GM18873 (cell line): ENCODE data around the gene CST3.
"Not testable (repeated sequence)": the region's sequence is repeated elsewhere in the genome, so short reads cannot be mapped to it uniquely, and the experiment has no call there.

ENCODE experiments used
- ATAC-seq: cut with Tn5 transposase; IDR thresholded peaks from one replicate; pipeline ENCODE4 v1.9.1; 2021; ENCODE audit warnings: mild to moderate bottlenecking, moderate library complexity, moderate number of reproducible peaks; ENCODE audit not compliant: unreplicated experiment, low FRiP score

Gene CST3

GRCh38 chr20:23645575-23645974 lies 7.8 kb upstream of the CST3 start:
- ATAC-seq: no peak

- ATAC-seq: no peak
These were observed 6.4 kb upstream of the CST3 start for GRCh38 chr20:23644164-23644563.

- ATAC-seq: no peak
These were observed 5.9 kb upstream of the CST3 start for GRCh38 chr20:23643659-23644058.

- ATAC-seq: no peak
These were observed 4.4 kb upstream of the CST3 start for GRCh38 chr20:23641936-23642751.

GRCh38 chr20:23640671-23641667 lies 3.2 kb upstream of the CST3 start:
- no peak for ATAC-seq

GRCh38 chr20:23640018-23640601 lies 2.4 kb upstream of the CST3 start:
- no peak for ATAC-seq

- no peak for ATAC-seq
These were observed 1.8 kb upstream of the CST3 start for GRCh38 chr20:23639490-23639958.

GRCh38 chr20:23638309-23638708 lies 554 bp upstream of the CST3 start:
- no peak for ATAC-seq

- no peak for ATAC-seq
These were observed 860 bp downstream of the CST3 start for GRCh38 chr20:23636908-23637281.

GRCh38 chr20:23636182-23636907 lies 1.4 kb downstream of the CST3 start:
- no peak for ATAC-seq

GRCh38 chr20:23635768-23636090 lies 2.0 kb downstream of the CST3 start:
- not testable (repeated sequence) for ATAC-seq

- ATAC-seq: no peak
These were observed 2.6 kb downstream of the CST3 start for GRCh38 chr20:23634985-23635767.

- no peak for ATAC-seq
These were observed 3.5 kb downstream of the CST3 start for GRCh38 chr20:23634044-23634801.

- no peak for ATAC-seq
These were observed 4.8 kb downstream of the CST3 start for GRCh38 chr20:23632711-23633573.

- no peak for ATAC-seq
These were observed 5.6 kb downstream of the CST3 start for GRCh38 chr20:23631981-23632710.

GRCh38 chr20:23631226-23631822 lies 6.4 kb downstream of the CST3 start:
- ATAC-seq: no peak

GRCh38 chr20:23630392-23630849 lies 7.3 kb downstream of the CST3 start:
- no peak for ATAC-seq
